ENCODE measurements around the gene IFI16.
A peak's percentile ranks its signal among the peaks of the same experiment; 100 is the strongest.

The IFI16 gene

GRCh38 chr1:158998037-158998780 lies 11.5 kb upstream of the IFI16 start:
- Histone ChIP-seq H3K4me2 (ENCODE audit: insufficient read depth, low read length) (peak overlapping the region; percentile 40), H2AFZ (ENCODE audit: low read depth, low read length) (peak overlapping the region; percentile 53), H3K27me3 (ENCODE audit: insufficient read depth, low read length, poor library complexity) (no peaks in the 10 kb centered on the region), H3K9me3 (ENCODE audit: insufficient read depth, low read length, severe bottlenecking) (no peaks in the 10 kb centered on the region), H3K36me3 (ENCODE audit: insufficient read depth, low read length) (no peaks in the 10 kb centered on the region), H3K9ac (ENCODE audit: low read depth, low read length) (no peak overlapping the region), H3K4me3 (ENCODE audit: low read depth in 1 of 2, low read length in 2 of 2) (no peak overlapping the region), H4K20me1 (ENCODE audit: insufficient read depth, low read length) (no peaks in the 10 kb centered on the region), H3K79me2 (ENCODE audit: insufficient read depth, low read length) (no peaks in the 10 kb centered on the region), H3K4me1 (ENCODE audit: insufficient read depth, low read length) (peaks cover 6% of the 10 kb centered on the region), H3K27ac (ENCODE audit: low read length) (no peak overlapping the region)
- no peak for TF ChIP-seq CTCF (IDR thresholded peaks at IDR 0.05; ENCODE audit: borderline replicate concordance, extremely low read depth, low read length, poor library complexity, severe bottlenecking)
- TF ChIP-seq EZH2 (IDR thresholded peaks at IDR 0.05; ENCODE audit: borderline replicate concordance, low read depth, low read length, severe bottlenecking): no peak
- DNase-seq (no peak), ATAC-seq (ENCODE audit: insufficient read depth, low read depth) (peak; percentile 66)

- DNase-seq (peak; percentile 57), ATAC-seq (ENCODE audit: insufficient read depth, low read depth) (peak; percentile 81)
- H2AFZ ChIP-seq (ENCODE audit: low read depth, low read length): peak overlapping the region; percentile 53
- H4K20me1 ChIP-seq (ENCODE audit: insufficient read depth, low read length): no peaks in the 10 kb centered on the region
- H3K9ac ChIP-seq (ENCODE audit: low read depth, low read length): no peak overlapping the region
- no peak overlapping the region for H3K27ac ChIP-seq (ENCODE audit: low read length)
- peak overlapping the region; percentile 40 for H3K4me2 ChIP-seq (ENCODE audit: insufficient read depth, low read length)
- H3K4me1 ChIP-seq (ENCODE audit: insufficient read depth, low read length): peaks cover 6% of the 10 kb centered on the region
- no peaks in the 10 kb centered on the region for H3K36me3 ChIP-seq (ENCODE audit: insufficient read depth, low read length)
- H3K27me3 ChIP-seq (ENCODE audit: insufficient read depth, low read length, poor library complexity): no peaks in the 10 kb centered on the region
- TF ChIP-seq CTCF (IDR thresholded peaks at IDR 0.05; ENCODE audit: borderline replicate concordance, extremely low read depth, low read length, poor library complexity, severe bottlenecking) (peak; percentile 92), EZH2 (IDR thresholded peaks at IDR 0.05; ENCODE audit: borderline replicate concordance, low read depth, low read length, severe bottlenecking) (no peak)
- no peak overlapping the region for H3K4me3 ChIP-seq (ENCODE audit: low read depth in 1 of 2, low read length in 2 of 2)
- no peaks in the 10 kb centered on the region for H3K9me3 ChIP-seq (ENCODE audit: insufficient read depth, low read length, severe bottlenecking)
- H3K79me2 ChIP-seq (ENCODE audit: insufficient read depth, low read length): no peaks in the 10 kb centered on the region
These were observed 10.9 kb upstream of the IFI16 start for GRCh38 chr1:158998781-158999161.

GRCh38 chr1:158999316-159000069 lies 10.2 kb upstream of the IFI16 start:
- Histone ChIP-seq H3K27me3 (ENCODE audit: insufficient read depth, low read length, poor library complexity) (no peaks in the 10 kb centered on the region), H3K36me3 (ENCODE audit: insufficient read depth, low read length) (no peaks in the 10 kb centered on the region), H3K4me3 (ENCODE audit: low read depth in 1 of 2, low read length in 2 of 2) (no peak overlapping the region), H3K9ac (ENCODE audit: low read depth, low read length) (no peak overlapping the region), H3K9me3 (ENCODE audit: insufficient read depth, low read length, severe bottlenecking) (no peaks in the 10 kb centered on the region), H3K79me2 (ENCODE audit: insufficient read depth, low read length) (no peaks in the 10 kb centered on the region), H3K27ac (ENCODE audit: low read length) (no peak overlapping the region), H3K4me1 (ENCODE audit: insufficient read depth, low read length) (peaks cover 6% of the 10 kb centered on the region), H3K4me2 (ENCODE audit: insufficient read depth, low read length) (no peak overlapping the region), H4K20me1 (ENCODE audit: insufficient read depth, low read length) (no peaks in the 10 kb centered on the region), H2AFZ (ENCODE audit: low read depth, low read length) (no peak overlapping the region)
- no peak for TF ChIP-seq EZH2 (IDR thresholded peaks at IDR 0.05; ENCODE audit: borderline replicate concordance, low read depth, low read length, severe bottlenecking)
- no peak for TF ChIP-seq CTCF (IDR thresholded peaks at IDR 0.05; ENCODE audit: borderline replicate concordance, extremely low read depth, low read length, poor library complexity, severe bottlenecking)
- no peak for DNase-seq
- ATAC-seq (ENCODE audit: insufficient read depth, low read depth): no peak

Measured in DND-41 (cell line).